HG02840 (cell line): ENCODE results near the gene APOBEC3F.
A peak's percentile ranks its signal among the peaks of the same experiment; 100 is the strongest.
"Not testable (repeated sequence)": the region's sequence is repeated elsewhere in the genome, so short reads cannot be mapped to it uniquely, and the experiment has no call there.

Experiments used
- ATAC-seq: cut with Tn5 transposase; IDR thresholded peaks from one replicate; pipeline ENCODE4 v1.9.1; 2021; ENCODE audit warnings: mild to moderate bottlenecking, moderate library complexity, moderate number of reproducible peaks; ENCODE audit not compliant: unreplicated experiment, low FRiP score

The APOBEC3F gene

GRCh38 chr22:39040538-39041296, at the start of gene APOBEC3F:
TSS of gene APOBEC3F (plus strand) at chr22:39040864. CDS start at chr22:39040961, 97 bp downstream.
- ATAC-seq, result peak; percentile 61

- not testable (repeated sequence) for ATAC-seq
Measured at GRCh38 chr22:38992871-38993371, 47.7 kb upstream of the APOBEC3F start.

GRCh38 chr22:38996105-38996504, 44.6 kb upstream of the APOBEC3F start:
- ATAC-seq, result no peak

DNA sequence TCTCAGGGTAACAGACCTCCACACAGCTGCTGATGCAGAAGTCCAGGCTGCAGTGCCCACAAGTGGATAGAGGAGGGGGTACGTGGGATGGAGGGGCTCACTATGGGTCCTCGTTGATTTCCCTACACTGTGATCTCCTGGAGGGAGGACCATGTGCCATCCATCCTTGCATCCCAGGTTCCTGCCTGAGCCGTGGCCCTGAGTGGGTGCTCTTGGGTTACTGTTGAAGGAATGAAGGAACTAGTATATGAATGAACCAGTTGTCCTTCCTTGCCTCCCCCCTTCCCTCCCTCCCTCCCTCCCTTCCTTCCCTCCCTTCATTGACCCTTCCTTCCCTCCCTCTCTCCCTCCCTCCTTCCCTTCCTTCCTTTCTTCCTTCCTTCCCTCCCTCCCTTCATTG, 43.1 kb upstream of the APOBEC3F start:
- no peak for ATAC-seq

DNA sequence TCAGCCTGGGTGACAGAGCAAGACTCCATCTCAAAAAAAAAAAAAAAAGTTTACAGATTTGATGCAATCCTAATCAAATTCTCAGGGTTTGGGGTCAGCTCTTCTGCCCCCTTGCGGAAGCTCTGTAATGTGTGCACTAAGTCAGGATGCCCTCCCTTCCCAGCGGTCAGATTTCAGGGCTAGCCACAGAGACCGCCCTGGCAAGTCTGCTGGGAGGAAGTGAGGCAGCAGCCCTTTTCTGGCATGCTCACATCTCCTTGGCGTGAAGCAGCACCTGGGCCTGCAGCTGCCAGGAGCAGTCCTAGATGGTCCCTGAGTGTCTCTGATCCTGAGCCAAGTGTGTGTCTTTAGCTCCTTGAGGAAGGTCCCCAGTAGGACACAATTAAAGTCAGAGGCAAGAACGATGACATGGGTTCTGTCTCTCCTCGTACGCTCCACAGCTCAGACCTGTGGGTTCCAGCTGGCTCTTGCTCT, 37.5 kb upstream of the APOBEC3F start:
- ATAC-seq, result no peak

DNA sequence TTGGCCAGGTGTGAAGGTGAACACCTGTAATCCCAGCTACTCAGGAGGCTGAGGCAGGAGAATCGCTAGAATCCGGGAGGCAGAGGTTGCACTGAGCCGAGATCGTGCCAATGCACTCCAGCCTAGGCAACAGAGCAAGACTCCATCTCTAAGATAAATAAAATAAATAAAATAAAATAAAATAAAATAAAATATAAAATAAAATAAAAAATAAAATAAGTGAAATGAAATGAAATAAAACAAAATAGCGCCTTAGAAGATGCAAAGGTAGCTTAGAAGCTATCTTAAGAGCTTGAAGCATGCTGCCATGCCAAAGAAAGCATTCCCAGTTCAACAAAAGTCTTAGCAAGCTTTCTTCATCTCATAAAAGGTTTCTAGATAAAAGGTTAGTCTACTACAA, 33.5 kb upstream of the APOBEC3F start:
- no peak for ATAC-seq

GRCh38 chr22:39008271-39008850, 32.3 kb upstream of the APOBEC3F start:
- not testable (repeated sequence) for ATAC-seq

DNA sequence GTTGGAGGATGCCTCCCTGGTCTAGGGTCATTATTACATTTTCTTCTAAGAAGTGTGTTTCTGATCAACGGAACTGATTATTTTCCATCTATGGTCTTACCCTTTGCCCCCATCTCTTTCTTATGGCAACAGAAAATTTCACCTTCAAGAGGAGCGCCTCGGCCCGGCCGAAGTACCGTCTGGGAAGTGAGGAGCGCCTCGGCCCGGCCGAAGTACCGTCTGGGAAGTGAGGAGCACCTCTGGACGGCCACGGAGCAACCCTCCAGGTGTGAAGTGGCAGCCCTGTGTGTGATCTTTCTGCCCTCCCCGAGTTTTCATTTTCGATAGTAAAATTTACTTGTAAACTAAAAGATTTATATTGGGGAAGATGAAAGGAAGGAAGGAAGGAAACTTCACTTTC, 29.7 kb upstream of the APOBEC3F start:
- no peak for ATAC-seq

- no peak for ATAC-seq
Measured at GRCh38 chr22:39012533-39013511, 27.8 kb upstream of the APOBEC3F start.

DNA sequence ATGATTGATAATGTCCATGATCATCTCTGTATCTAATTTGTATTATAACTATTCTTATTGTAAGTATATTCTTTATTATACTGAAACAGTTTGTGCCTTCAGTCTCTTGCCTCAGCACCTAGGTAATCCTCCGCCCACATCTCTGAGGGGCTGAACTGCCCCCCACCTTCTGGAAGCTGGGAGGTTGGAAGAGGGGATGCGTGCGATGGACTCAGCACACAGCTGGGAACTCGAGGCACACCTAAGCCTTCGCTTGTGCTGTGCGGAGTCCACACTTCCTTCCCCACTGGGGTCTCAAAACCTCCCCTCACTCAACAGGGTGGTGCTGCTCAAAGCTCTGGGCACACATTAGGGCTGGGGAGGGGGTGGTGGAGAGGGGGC, 27.1 kb upstream of the APOBEC3F start:
- not testable (repeated sequence) for ATAC-seq

GRCh38 chr22:39013942-39014722, 26.5 kb upstream of the APOBEC3F start, which contains the start of gene APOBEC3C:
TSS of gene APOBEC3C (plus strand) at chr22:39014257. CDS start at chr22:39014363, 106 bp downstream.
- peak; percentile 80 for ATAC-seq

GRCh38 chr22:39014723-39015121, 25.9 kb upstream of the APOBEC3F start:
- not testable (repeated sequence) for ATAC-seq

DNA sequence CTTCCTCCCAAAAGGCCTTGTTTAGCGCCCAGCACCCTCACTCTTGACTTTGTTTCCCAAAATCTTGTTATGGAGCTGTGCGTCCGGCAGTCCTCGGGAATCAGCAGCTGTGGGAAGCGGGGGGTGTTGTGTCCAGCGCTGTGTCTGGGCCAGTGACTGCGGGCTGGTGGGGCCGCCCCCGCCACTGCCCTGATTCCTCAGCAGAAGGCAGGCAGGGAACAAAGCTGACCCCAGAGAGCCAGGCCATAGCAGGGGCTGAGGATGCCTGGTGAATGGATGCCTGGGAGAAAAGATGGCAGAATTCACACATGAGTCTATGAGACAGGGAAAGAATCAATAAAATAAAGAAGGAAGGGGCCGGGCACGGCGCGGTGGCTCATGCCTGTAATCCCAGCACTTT, 24.1 kb upstream of the APOBEC3F start:
- ATAC-seq, result no peak

GRCh38 chr22:39017596-39018365, 22.9 kb upstream of the APOBEC3F start:
- ATAC-seq, result no peak

GRCh38 chr22:39020021-39020651, 20.5 kb upstream of the APOBEC3F start:
- not testable (repeated sequence) for ATAC-seq

DNA sequence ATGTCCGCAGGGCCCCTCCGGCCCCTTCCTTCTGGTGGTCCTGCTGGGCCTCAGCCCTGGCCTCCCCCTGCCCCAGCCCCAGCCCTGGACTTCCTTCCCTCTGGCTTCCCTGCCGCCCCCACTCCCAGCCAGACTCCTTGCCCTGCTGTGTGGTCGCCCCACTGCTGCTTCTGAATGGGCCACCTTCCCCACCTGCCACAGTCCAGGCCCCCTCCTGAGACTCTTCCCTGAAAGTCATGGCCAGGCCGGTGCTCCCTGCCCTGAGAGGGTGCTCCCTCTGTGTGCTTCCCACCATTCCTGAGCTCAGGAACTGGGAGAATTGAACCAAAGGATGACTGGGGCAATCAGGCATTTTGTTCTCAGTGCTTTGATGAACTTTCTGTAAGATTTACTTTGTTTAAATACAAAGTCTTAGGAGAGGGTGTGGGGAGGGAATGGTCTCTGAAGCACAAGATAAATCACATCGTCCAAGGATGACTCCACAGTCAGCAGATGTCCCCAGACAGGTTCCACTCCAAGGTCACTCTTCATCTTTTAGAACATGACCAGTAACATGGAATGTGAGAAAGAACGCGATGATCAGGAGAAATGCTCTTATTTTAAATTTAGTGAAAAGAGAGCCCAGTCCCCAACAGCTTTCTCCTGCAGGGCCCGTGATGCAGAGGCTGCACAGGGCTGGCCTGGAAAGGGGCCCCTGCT, 19.0 kb upstream of the APOBEC3F start:
- no peak for ATAC-seq

DNA sequence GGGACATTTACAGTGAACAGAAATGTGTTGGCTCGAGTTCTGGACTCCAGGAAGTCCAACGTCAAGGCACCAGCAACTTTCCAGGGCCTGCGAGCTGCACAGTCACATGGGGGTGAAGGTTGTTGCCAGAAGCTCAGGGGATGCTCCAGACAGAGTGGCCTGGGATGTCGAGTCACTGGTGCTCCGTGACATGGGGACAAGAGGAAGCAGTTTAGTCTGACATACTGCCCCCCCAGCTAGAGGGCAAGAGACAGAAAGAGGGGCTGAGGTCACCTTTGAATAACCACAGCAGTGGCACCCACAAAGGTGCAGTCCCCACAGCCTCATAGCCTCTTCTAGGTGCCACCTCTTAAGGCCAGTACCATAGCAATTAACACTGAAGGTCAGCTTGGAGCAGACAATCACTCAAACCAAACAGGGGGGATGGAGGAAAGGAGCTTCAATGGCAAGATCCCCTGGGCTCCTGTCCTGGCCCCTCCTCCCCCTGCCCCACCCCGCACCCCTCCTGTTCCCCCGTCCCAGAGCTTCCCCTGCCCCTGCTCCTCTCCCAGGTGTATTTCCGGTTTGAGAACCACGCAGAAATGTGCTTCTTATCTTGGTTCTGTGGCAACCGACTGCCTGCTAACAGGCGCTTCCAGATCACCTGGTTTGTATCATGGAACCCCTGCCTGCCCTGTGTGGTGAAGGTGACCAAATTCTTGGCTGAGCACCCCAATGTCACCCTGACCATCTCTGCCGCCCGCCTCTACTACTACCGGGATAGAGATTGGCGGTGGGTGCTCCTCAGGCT, 15.9 kb upstream of the APOBEC3F start:
- no peak for ATAC-seq
